CD4-positive, alpha-beta T cell treated with Interleukin-17A for 4 hours (primary cell): Measurements from ENCODE around the gene MLLT1.

Experiments used
- DNase-seq: peaks from one replicate; pipeline ENCODE4 v3.0.0-alpha.2; 2020; ENCODE audit warnings: mixed read lengths

MLLT1 gene

DNA sequence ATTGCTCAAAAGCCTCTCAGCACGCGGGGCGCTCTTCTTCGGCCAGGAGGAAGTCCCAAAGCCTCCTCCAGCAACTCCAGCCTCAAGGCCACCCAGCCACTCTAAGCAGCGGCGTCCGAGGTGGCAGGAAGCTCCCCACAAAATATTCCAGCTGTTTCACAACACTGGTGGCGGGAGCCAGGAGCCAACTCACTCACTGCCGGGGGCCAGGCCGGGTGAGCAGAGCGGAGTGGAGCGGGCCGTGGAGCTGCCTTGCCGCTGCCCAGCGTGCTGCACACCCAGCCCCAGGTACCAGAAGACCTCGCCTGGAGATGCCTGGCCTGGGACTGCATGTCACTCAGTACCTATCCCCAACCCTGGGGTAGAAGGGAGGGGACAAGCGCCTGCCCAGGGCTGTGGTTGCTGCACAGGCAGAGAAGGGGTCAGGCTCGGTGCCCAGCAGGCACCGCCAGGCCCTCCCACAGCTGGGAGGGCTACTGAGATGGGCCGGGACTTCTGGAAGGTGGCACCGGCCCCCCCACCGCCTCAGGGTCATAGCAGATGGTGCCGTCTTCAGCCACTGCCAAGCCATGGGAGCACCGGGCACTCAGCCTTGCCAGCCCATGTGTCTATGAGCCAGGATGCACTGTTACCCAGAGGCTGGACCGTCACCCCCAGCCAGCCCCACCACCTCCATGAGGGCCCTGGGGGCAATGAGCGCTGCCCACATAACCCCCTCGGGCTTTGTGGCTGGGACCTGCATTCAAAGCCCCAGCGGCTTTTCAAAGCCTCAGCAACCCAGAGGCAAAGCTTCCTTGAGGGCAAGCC lies 59.2 kb downstream of the MLLT1 start:
- DNase-seq, result no peak

DNA sequence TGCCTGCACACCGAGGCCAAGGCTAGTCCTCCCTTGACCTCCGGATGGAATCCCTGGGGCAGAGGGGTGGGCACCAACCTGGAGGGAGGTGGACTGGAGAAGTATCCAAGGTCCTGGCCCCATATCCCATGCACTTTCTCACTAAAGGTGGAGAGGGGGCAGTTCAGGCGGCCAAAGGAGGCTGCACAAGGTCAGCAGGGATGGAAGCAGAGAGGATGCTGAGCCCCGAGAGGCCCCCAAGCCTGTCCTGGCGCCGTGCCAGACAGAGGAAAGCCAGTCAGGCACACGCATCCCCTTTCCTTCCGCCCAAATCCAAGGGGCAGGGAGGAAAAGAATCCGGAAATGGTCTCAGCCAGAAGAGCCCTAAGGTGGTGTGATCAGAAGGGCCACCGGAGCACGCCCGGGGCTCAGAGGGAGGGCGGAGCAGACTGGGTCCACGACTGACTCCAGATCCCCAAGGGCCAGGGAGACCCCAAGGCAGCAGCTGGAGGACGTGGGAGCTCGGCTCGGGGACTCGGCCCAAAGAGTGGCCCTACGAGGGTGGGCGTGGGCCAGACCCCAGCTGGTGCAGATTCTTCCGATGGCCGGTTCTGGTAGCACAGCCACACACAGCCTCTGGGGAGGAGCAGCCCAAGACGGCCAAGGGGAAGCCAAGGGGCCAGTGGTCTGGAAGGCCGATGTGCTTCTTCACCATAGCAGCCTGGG lies 60.0 kb downstream of the MLLT1 start:
- no peak for DNase-seq

DNA sequence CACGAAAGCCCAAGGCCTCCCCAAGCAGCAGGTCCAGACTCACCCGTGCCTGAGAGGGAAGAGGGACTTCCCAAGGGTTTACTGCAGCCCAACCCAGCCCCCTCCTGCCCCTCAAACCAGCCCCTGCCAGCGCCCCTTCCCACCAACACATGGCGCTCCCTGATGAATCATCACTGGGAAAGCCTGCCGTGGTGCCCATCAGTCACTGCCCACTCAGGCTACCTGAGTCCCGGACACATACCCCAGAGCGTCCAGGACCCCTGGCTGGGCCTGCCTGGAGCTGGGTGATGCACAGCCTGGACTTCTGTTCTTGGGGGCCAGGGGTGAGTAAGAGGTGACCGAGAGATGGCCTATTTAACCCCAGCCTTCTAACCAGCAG lies 60.6 kb downstream of the MLLT1 start:
- DNase-seq, result no peak

DNA sequence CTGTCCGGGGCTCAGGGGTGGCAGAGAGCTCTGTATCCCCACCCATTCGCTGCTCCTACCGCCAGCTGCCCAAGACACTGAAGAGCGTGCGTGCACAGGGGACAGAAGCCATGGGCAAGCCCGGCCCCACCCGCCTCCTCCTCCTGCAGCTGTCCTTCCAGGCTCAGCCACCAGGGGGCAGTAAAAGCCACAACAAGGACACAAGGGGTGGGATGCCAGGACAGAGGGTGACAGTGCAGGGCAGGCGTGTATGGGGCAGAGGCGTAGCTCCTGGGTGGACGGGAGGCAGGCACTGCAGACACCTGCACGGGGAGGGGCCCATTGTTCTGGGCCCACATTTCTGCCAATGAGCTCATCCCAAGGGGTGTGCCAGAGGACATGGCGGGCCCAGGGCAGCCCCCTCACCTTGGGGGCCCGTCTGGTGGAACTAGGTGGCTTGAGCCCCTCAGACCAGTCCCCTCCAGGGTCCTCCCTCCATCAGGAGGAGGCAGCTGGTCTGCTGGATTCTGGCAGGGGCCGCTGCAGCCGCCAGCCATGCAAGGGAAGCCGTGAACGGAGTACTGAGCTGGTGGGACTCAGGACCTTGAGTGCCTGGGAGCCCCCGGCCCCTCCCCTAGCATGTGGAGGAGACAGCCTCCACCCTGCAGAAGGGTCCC lies 61.2 kb downstream of the MLLT1 start:
- peak; percentile 85 for DNase-seq

DNA sequence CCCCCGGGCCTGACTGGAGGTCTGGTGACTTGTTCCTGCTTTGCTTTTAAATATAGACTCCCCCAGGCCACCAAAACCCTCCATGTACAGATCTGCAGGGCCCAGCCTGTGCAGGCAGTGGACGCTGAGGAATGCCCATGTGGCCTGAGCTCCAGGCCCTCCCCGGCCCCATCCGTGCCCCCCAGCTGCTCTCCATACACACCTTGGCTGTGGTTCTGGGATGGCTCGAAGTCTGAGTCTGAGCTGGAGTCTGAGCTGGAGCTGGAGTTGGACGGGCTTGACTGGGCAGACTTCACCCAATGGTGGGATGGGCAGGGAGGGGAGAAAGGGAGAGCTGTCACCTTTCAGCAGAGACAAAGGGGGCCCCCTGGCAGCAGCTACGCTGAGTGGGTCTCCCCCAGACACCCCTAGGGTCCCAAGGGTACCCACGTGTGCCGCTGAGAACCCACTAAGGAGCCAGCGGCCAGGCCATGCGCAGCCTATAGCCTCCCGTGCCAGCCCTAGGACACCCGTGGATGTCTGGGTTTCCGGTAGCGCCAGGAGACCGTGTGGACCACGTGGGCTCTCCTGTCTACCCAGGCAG lies 61.9 kb downstream of the MLLT1 start:
- no peak for DNase-seq

DNA sequence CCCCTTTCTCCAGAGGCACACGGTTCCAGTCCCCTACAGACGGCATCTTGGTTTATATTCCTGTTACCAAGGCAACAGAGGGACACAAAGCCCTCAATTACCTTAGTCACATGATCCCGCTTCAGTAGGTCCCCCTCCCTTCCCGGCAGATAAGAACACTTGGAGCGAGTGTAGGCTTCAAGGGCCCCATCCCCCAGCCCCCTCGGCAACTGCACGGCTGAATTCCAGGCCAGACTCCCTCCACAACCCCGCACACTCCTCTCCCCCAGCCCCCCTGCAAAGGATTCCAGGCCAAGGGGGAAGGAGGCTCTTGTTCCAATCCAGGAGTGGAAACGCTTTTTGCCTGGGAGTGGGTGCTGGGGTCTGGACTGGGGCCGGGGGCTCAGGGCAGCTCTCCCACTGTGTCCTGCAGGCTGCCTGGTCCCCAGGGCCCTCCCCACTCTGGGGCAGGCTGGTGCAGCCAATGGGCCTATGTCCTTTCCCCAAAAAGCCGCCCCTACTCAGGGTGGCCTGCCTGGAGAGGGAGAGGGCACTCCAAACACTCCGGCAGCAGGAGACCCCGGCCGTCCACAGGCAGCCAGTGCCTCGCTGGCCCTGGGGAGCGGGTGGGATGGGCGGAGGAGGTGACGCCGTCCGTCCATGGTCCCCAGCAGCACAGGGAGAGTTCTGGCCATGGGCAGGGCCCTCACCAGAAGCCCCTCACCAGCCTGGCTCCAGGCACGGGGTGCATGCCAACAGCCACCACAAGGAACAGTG lies 62.6 kb downstream of the MLLT1 start:
- DNase-seq, result no peak

DNA sequence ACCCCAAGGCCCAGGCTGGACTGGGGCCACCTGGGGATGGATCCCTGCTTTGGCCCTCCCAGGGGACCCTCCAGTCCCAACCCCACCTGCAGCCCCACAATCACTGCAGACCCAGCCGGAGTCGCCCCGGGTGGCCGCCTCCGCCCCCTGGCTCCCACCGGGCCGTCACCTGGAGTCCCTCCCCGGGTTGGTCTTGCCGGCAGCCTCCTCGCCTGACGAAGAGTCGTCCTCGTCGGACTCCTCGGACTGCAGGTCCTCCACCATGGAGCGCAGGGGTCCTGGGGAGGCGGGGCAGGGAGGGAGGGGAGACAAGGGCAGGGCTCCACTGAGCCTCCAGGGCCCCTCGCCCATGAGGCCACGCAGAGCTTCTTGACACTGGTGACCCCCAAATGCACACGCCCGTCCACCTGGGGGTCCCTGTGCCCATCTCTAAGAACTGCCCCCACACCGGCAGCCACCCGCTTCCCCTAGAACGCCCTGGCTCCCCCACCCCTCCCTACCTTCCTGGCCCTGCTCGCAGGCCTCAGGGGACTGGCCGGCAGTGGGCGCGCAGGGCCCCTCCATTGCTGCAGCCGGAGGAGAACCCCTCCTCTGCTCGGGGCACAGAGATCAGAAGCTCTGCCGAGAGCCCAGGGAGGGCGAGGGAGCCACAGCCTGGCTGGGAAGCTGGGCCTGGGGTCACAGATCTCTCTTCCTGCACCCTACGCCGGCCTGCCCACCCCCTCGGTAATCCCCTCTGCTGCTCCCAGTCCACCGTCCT lies 63.4 kb downstream of the MLLT1 start:
- peak; percentile 1 for DNase-seq

DNA sequence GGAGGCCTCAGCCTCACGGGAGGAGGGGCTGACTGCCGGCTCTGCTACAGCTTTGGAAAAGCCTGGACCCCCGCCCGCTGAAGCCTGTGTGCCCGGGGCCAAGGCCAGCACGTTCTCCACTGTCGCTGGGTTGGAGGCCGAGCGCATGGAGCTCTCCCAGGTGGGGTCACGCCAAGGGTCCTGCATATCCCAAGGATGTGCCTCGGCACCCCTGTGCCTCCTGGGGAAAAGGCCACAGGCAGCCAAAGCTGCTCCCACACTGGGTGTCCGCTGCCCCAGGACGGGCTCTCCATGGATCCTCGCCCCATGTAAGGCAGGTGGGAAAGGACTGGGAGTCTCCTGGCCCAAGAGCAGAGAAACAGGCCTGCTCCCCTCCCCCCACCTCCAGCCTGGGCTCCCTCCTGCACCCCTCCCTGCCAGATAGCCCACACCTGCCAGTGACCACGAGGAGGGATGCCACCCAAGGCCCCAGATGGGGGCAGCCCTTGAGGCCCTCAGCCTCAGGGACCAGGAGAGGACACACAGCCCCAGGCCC lies 64.0 kb downstream of the MLLT1 start:
- peak; percentile 1 for DNase-seq

DNA sequence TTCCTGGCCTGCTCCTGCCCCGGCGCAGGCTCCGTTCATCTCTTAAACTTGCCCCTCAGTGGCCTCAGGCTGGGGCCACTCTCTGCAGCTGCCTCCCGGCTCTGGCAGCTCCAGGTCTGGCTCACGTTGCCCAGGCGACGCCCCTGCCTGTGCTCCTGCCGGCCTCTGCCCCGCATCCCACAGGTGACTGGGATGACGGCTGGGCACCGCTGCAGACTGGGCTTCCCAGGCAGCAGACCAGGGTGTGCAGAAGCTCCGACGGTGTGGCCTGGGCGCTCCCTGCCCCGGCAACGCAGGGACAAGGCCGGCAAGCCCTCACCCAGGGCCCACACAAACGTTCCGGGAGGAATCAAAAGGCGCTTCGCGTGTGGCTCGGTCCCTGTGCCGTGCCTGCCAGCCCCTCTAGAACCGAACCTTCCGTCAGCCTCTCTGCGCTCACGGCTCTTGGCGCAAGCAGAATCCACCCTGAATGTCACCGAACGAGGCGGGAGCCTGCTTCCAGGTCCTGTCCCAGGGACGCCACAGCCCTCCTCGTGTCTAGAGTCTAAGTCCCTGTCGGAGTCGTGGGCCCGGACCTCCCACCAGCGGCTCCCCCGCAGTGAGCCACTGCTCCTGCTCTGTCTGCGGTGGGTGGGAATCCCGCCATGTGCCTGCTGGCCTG lies 64.8 kb downstream of the MLLT1 start:
- no peak for DNase-seq

DNA sequence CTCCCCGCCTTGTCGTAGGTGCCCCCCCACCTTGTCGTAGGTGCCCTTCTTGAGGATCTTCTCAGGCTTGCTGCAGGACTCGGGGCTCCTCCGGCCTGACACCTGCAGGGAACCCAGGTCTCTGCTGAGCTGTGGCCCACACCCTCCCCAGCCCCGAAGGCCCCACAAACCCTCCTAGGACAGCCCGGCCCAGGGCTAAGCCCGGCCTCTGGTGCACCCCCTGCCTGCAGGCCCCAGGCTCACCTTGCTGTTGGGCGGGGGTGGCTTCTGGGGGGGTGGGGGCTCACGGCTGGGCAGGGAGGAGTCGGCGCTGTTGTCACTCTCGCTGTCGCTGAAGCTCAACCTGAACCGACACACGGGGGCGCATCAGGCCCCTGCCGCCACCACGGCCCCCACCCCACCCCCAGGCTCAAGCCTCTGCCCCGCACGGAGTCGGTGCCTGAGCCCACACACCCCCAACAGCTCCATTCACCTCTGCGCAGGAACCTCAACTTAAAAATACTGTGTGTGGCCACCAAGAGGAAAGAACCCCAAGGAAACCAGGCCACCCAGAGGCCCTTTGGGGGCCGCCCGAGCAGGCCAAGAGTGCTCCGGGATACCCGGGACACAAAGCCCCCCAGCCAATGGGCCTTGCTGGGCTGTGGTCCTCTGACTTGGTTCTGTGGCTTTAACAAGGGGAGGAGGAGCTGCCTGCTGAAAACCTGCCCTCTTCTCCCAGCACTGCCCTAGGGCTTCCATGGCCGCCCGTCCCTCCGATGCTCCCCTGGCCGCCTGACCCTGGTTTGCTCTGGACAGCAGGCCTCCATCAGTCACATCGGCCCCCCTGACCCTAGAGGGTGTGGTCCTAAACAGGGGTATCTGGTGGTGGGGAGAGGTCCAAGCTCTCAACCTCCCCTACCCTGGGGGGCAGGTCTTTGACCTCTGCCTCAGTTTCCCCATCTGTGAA lies 65.8 kb downstream of the MLLT1 start:
- DNase-seq, result no peak

DNA sequence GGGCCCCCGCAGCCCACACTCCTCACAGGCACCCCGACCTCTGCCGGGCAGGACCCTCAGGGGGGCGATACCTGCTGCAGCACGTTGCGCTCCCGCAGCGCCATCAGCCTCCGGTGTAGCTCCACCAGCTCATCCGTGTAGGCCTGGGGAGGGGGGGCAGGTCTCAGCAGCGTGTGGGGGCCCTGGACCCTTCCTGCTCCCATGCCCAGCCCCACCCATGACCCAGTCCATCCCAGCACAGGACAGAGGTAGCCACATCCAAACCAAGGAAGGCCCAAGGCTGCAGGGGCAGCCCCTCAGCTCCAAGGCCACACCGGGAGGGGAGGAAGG lies 66.5 kb downstream of the MLLT1 start:
- no peak for DNase-seq

DNA sequence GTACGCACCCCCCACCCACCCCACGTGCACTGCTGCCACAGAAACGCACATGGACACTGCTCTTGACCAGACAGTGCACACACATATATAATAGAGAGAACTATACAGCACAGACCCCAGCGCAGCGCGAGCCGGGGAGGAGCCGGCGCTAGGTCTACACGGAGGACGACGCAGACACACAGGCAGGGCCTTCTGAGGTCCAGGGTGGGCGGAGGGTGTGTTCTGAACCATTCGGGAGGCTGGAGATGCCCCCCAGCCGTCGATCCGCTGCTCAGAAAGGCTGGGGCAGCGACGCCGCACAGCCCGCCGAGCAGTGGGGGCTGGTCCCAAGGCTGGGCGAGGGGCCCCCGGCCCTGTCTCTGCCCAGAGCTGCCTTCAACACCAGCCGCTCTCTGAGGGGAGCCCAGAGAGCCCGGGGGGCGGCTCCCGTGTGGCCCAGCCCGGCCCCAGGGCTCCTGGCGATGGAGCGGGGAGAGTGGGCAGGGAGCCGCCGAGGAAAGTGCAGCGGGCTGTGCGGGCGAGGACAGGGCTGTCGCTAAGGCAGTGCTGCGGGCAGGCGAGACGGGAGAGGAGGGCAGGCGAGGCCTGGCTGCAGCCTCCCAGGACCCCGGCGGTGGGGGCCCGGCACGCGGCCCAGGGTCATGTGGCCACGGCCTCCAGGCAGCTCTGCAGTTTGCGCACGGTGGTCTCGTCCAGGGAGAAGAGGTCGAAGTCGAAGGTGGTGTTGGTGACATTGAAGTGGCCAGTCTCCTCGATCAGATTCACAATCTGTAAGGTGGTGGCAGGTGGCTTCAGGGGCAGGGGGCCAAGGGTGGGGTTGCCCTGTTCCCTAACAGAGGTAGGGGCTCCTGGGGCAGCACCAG lies 67.1 kb downstream of the MLLT1 start:
- DNase-seq, result no peak

DNA sequence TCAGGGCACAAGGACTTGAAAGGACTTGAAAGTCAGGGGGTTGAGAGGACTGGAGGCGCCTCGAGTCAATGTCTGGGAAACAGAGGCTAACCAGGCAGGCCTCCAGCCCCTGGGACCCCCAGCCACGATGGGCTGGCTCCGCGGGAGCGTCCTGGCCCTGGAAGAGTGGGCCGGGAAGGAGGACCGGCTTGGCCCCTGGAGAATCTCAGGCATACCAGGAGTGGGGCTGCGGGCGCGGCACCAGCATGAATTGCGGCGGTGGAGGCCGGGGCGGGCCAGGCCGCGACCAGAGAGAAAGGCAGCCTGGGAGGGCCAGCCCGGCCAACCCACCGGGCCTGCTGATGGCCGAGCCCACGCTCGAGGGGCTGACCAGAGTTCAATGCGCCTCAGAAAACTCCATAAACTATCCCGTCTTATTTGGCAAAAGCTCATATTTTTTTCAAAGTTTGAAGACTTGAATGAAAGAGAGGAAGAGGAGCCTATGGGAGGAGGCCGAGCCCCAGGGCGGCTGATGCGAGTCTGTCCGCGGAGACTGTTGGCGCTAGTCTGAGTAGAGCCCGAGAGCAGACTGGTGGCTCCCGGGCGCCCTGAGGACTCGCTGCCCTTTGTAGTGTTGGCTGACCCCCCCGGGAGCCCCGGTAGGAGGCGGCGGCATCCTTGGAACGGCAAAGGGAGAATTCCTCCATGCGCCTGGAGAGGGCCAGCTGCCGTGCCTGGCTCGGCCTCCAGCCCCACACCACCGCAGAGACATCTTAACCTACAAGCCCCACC lies 68.0 kb downstream of the MLLT1 start:
- DNase-seq, result no peak

DNA sequence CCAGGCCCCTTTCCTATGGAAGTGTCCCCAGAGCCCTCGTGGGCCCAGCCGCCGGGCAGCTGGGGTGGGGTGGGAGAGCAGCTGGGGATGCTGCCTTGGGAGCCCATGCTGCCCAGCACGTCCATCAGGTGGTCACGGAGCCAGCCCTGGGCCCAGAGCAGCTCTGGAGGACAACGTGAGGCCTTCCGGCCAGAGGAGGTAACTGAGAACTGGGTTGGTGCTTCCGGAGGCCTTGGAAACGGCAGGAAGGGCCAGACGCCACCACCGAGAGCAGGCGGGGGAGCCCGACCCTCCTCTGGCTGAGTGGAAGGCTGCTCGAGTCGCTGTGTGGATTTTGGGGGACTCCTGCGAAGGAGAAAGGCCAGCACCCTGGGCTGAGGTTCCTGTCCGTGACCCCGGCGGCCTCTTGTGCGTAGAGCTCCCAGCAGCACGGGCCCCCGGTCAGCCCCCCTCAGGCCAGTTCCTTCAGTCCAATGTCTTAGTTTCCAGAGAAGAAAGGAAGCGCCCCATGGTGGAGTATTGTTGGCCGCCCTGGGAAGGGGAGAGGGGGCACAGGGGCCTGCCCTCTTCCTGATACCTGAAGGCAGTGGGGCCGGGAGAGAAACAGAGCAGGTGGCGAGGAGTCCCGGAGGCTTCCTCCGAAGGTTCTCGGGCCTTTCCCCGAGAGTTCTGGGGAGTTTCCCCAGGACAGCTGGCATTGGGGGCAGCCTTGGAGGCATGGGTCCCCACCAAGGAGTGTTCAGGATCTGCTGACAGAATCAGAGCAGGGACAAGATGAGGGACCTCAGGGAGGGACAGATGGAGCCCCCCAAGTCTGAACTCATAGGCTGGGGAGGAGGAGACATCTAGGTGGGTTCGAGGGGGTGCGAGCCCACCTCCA lies 68.8 kb downstream of the MLLT1 start:
- no peak for DNase-seq

DNA sequence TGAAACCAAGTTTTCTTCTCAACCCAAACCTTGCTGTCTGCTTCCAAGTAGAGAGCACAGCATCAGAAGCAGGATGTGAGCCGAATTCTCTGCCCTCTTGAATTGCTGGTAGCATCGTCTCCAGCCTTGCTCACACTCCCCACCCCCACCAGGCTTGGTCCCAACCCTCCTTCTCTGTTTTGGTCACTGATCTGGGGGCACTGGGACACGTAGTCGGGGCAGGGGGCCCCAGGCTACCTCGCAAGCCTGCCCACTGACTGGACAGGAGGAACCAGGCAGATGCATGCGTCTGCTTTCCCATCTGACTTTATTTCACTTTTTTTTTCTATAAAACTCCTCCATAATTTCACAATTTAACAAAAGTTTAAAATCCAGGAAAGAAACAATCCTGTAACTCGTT lies 69.7 kb downstream of the MLLT1 start:
- no peak for DNase-seq

DNA sequence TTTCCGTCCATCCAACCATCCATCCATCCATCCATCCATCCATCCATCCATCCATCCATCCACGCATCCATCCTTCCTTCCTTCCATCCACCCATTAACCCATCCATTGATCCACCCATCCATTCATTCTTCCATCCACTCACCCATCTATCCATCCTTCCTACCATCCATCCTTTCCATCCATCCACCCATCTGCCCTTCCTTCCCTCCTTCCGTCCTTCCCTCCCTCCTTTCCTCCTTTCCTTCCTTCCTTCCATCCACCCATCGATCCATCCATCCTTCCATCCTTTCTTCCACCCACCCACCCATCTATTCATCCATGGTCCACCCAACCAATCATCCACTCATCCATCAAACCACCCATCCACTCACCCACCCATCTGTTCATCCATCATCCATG lies 70.1 kb downstream of the MLLT1 start:
- no peak for DNase-seq

DNA sequence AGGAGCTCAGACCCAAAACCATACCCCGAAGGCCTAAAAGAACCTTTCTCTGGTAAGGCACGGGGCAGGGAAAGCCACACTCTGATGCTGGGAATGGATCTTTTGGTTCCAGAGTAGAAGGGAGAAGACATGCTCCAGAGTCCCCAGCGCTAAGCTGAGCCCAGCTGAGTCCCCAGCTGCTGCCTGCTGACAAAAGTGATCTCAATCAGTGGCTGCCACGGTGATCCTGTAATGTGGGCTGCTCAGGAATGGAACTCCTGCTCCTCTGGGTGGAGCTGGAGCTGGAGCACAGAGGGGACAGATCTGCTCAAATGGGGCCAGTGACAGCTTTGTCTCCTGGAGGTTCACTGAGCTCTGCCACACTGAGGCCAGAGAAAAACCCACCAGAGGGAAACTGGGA lies 70.5 kb downstream of the MLLT1 start:
- DNase-seq, result no peak
